Activated CD8-positive, alpha-beta memory T cell treated with anti-CD3 and anti-CD28 coated beads for 48 hours (primary cell): Measurements from ENCODE around the gene A2ML1.
A peak's percentile ranks its signal among the peaks of the same experiment; 100 is the strongest.
"Not testable (repeated sequence)": the region's sequence is repeated elsewhere in the genome, so short reads cannot be mapped to it uniquely, and the experiment has no call there.

Source experiments
- DNase-seq, 3 experiments: peaks; one replicate each; pipeline ENCODE4 v3.0.0-alpha.2; 2020; ENCODE audit warnings: low read depth in 2 of 3, low spot score in 2 of 3

The A2ML1 gene

DNA sequence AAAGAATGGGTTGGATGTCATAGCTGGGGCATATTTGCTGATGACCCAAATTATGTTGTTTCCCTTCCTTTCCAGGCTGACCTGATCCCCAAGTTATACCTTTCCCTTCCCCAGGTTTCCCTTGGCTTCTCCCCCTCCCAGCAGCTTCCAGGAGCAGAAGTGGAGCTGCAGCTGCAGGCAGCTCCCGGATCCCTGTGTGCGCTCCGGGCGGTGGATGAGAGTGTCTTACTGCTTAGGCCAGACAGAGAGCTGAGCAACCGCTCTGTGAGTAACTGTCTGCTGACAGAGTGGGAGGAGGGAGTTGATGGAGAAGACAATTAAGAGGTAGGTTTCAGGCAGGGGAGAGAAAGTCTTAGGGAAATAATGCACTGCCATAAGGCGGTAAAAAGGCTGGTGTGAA lies 25.0 kb downstream of the A2ML1 start:
- no peak for DNase-seq

DNA sequence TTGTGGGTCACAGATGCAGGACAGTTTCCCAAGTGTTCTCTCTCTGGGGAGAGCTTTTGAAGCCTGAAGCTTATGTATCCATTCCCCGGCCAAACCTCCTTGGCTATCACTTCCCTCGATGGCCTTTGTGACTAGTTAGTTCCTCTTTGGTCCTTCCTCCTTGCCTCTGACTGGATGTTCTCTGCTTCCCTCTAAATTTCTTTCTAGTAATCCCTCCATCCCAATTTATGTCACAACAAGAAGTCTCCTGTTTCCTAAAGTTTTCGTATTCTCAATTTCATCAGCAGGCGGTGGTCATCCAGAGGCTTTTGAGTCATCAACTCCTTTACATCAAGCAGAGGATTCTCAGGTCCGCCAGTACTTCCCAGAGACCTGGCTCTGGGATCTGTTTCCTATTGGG lies 27.5 kb downstream of the A2ML1 start:
- no peak for DNase-seq

DNA sequence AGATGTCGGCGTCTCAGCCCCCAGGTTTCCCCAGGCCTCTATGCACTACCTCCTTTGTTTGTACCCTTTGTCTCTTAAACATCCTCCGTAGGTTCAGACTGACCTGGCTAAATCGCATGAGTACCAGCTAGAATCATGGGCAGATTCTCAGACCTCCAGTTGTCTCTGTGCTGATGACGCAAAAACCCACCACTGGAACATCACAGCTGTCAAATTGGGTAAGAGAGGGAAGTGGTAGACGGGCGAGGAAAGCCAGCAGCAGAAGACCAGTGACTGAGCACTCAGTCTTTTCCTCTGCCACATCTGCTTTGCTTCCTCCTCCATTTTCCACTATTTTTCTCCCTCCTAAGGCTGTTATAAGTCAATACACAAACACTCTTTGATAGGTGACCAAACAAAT lies 29.7 kb downstream of the A2ML1 start:
- no peak for DNase-seq

DNA sequence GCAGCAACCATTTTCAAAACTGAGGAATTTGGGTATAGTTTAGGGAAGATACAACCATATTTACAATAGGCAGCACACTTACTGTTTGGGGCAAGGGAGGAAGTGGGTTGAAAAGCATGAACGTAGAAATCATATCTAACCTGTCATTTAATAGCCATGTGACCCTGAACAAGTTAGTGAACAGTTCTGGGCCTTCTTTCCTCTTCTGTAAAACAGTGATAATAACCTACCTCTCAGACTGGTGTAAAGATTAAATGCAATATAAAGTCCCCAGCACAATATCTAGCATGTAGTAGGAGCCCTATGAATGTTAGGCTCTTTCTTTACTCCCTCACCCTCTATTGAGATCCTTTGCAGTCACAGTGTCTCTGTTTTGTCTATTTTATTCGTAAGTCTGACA lies 33.5 kb downstream of the A2ML1 start:
- DNase-seq: no peak

DNA sequence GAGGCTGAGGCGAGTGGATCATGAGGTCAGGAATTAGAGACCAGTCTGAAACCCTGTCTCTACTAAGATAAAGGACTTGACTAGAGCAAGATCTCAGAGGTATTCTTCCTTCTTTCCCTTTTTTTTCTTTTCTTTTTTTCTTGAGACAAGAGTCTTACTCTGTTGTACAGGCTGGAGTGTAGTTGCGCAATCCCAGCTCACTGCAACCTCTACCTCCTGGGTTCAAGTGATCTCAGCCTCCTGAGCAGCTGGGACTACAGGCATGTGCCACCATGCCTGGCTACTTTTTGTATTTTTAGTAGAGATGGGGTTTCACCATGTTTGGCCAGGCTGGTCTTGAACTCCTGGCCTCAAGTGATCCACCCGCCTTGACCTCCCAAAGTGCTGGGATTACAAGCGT lies 37.0 kb downstream of the A2ML1 start:
- not testable (repeated sequence) for DNase-seq

DNA sequence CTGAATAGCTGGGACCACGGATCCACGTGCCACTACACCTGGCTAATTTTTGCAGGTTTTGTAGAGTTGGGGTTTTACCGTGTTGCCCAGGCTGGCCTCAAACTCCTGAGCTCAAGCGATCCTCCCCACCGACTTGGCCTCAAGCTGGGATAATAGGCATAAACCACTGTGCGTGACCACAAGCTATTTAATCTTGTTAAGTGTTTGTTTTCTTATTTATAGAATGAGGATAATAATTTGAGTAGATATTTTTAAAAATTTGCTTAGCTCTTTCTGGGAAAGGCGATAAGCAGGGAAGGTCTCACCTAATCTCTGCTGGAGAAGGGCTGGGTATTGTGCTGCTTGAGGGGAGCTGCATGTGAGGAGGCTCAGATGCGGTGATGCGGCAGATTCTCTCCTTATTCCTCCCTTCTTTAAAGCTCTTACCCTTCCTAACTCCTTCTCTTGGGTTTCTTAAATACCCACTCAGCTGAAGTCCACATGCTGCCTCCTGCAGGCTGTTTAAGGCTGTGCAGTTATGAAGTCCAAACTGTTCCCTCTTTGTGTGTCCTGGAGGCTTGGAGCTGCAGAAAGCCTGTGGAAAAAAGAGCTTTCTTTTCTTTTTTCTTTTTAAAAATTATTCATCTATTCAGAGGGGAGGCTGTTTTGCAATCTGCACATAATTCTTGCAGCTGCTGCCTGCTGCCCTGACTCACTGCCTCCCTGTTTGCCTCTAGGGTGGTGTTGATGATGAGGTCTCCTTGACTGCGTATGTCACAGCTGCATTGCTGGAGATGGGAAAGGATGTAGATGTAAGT lies 37.9 kb downstream of the A2ML1 start:
- DNase-seq: no peak

DNA sequence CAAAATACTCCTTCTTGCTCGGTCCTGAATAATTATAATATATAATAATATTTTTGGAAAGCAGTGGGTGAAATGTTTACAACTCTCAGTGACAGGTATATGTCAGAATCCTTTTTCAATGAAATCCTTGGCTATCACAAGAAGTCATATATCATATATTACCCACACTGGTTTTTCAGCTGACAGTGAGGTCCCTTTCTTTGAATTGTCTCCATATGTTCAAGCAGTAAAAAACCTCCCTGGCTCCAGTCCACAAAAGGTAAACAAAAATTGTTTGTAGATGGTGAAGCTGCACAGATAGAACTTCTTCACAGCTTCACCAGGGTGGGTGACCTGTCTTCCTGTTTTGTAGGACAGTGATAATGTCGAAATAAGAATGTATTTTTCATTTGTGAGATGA lies 44.0 kb downstream of the A2ML1 start:
- no peak for DNase-seq

DNA sequence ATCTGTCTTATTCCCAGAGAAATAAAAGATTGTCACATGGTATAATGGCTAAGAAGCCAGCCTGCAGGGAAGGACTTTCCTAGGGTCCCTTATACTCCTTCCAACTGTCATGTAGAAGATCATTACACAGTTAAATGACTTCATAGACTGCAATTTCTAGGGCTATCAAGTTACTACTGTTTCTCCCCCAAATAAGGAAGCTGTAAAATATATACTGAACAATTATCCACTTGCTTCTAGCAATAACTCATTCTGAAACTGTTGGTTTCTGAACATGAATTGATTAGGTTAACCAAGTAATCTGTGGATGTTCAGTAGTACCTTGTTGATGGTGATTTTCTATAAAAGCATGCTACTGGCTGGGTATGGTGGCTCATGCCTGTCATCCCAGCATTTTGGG lies 44.6 kb downstream of the A2ML1 start:
- DNase-seq: no peak

DNA sequence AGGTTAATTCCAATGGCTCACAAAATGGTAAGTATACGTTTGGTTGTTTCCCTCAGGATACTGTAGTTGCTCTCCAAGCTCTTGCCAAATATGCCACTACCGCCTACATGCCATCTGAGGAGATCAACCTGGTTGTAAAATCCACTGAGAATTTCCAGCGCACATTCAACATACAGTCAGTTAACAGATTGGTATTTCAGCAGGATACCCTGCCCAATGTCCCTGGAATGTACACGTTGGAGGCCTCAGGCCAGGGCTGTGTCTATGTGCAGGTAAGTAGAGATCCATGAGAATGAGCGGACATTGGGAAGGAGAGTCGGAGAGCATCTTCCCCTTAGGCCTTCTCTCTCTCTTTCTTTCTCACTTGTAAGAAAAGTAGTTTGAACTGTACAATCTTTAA lies 45.4 kb downstream of the A2ML1 start:
- DNase-seq: no peak

DNA sequence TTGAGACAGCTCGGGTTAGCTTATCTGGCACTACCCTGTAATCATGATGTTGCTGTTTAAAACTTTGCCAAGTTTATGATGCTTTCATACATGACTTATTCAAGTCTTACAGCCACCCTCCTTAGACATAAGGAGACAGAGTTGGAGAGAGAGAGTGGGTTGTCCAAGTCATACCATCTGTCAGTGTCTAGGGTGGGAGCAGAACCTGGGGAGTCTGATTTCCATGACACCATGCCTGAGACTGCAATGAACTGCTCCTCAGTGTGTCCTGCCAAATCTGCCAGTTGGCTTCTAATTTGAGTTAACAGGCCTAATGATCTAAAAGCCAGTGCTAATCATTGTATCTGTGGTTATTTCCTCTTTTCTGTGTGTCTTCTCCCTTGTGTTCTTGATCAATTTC lies 48.2 kb downstream of the A2ML1 start:
- DNase-seq: no peak

DNA sequence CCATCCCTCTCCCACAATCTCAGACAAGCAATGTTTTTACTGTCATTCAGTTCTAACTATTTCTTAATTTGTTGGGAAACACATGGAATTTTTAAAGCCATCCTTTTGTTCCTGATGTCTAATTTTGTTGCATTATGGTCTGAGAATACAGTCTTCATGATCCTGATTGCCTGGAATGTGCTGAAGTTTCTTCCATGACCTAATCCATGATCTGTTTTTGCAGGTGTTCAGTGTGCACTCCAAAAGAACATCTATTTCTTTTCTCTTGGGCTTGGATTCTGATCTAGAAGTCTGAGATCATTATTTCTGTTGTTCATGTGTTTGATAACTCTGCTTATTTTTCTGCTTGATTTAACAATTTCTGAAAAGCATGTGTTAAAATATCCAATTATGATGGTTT lies 48.6 kb downstream of the A2ML1 start:
- DNase-seq: no peak

DNA sequence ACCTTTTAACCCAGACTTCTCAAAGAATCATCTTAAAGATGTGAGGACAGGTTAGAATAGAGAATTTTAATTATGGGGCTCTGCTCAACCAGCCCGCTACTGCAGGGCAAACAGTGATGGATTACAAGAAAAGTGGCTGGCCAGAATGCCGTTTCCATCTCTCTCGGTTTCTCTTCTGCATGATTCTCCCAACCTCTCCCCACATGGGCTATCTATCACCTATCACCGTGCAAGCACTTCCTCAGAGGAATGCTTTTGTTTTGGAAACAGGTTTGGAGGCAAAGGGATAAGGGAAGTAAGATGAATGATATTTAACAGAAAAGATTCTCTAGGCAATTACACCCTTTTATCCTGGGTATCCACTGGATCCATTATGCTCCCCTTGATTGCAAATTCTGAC lies 54.5 kb downstream of the A2ML1 start:
- no peak for DNase-seq

DNA sequence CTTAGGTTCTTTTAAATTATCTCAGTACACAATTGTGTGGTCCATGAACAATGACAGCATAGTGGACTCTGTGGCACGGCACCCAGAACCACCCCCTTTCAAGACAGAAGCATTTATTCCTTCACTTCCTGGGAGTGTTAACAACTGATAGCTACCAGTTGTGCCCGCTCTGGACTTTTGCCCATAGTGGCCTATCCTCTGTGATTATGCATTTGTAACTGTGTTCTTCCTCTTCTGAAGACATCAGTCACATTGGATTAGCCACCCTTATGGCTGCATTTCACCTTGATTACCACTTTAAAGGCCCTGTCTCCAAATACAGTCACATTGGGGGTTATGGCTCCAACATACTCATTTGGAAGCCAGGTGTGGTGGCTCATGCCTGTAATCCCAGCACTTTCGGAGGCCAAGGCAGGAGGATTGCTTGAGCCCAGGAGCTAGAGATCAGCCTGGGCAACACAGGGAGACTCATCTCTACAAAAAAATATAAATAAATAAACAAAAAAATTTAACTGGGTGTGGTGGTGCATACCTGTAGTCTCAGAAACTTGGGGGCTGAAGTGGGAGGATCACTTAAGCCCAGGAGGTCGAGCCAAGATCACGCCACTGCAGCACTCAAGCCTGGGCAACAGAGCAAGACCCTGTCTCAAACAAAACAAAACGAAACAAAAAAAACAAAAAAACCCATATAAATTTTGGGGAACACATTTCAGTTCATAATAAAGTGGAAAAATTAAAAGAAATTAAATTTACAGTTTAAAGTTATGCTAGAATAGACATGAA lies 64.3 kb downstream of the A2ML1 start:
- no peak for DNase-seq

DNA sequence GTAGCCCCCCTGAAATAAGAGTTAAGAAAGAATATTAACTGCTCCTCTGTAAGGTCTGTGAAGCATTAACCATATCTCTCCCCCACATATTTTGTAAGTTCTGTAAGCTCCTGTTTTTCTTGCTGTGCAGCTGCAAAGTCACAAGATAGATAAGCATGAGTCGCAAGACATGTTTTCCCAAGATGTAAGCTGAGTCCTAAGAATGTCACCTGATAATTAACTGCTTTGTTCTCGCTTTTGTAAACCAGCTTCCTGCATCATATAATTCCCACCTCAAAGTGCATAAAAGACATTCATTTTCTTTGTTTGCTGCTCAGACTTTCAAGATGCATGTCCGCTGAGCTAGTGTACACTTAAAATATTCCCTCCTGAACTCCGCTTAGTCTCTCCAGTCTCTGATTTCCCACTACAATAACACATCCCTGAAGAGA lies 64.9 kb downstream of the A2ML1 start:
- DNase-seq: no peak

DNA sequence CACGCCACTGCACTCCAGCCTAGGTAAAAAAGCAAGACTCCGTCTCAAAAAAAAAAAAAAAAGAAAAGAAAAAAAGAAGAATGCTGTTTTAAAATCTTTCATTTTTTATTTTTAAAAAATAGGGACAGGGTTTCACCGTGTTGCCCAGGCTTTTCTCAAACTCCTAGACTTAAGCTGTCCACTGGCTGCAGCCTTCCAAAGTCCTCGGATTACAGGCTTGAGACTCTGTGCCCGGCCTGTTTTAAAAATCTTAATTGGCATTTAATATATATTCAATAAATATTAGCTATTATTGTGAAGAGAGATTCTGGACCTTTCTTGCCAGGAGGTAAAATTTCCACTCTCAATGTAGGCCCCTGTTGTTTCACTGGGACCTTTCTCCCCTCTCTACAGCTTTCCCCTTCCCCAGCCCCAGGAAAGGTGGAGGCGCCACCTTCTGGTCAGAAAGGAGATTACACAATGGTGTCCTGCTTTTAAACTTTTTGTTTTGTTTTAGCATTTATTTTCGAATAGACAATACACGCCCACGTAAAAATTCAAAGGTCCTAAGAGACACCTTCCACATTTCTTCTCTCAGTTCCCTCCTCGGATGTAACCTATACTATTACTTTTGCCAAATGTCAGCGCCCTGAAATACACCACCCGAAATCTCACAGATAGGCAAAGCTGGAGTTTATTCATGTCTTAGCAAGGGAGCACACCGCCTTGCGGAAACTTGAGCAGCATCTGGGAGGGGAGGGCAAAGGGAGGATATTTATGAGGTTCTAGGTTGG lies 68.1 kb downstream of the A2ML1 start:
- DNase-seq: peak in 2 of 3 experiments; percentile 25 to 27

DNA sequence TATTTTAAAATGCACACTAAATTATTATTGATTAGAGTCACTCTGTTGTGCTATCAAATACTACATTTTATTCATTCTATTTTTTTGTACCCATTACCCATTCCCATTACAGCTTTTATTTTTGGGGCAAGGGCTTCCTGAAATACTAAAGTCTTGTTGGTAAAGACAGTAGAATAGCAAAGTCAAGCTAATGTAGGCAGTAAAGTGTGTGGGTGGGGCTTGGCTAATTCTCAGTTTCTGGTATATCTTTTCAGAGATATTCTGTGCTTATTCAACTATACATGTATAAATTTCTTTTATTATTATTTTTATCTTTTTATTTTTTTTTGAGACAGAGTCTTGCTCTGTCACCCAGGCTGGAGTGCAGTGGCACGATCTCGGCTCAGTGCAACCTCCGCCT lies 69.6 kb downstream of the A2ML1 start:
- DNase-seq: no peak

DNA sequence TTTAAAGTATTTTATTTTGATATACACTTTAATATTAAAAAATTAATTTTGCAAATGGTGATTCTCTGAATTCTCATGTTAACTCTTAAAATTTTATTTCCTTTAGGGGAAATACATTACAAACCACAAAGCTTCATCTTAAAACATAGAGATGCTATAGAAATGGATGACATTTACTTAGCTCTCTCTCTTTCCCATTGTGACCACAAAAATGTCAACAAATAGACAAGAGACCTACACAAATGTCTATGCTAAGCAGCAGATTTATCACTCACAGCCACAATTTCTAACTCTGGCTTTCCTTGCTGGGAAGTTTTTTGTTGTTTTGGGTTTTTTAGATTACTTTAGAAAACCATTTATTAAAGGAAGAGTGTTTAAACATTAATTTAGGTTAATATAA lies 72.0 kb downstream of the A2ML1 start:
- DNase-seq: no peak

DNA sequence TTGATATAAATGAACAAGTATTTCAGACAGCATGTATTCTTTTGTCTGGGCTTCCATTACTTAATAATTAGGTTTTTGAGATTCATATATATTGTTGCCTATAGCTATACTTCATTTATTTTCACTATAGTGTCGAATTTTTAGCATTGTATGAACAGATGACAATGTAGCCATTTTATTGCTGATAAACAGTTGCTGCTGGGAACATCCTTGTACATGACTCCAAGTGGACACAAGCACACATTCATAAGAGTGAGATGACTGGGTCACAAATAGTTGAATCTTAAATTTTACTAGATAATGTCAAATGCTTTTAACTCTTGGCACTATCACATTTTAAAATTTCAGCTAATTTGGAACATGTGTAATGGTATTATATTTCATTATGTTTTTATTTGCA lies 72.6 kb downstream of the A2ML1 start:
- no peak for DNase-seq

DNA sequence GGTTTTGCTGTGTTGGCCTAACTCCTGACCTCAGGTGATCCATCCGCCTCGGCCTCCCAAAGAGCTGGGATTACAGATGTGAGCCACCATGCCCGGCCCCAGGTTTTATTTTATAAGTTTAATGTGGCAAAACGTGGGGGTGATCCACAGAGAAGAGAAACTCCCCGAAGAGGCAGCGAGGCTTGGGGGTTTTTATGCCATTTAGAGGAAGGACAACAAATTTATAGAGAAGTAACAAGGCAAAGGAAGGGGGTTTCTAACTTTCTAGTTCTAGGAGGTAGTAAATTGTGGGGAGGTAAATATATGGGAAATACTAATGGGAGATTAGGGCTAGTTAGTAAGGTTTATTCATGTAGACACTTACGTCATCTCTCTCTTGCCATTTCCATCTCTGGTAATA lies 74.7 kb downstream of the A2ML1 start:
- DNase-seq: no peak

DNA sequence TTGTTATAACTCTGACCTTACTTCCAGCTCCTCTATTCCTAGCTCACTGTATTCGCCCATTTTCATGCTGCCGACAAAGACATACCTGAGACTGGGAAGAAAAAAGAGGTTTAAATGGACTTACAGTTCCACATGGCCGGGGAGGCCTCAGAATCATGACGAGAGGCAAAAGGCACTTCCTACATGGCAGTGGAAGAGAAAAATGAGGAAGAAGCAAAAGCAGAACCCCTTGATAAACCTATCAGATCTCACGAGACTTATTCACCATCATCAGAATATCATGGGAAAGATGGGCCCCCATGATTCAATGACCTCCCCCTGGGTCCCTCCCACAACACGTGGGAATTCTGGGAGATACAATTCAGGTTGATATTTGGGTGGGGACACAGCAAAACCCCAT lies 77.4 kb downstream of the A2ML1 start:
- DNase-seq: no peak

DNA sequence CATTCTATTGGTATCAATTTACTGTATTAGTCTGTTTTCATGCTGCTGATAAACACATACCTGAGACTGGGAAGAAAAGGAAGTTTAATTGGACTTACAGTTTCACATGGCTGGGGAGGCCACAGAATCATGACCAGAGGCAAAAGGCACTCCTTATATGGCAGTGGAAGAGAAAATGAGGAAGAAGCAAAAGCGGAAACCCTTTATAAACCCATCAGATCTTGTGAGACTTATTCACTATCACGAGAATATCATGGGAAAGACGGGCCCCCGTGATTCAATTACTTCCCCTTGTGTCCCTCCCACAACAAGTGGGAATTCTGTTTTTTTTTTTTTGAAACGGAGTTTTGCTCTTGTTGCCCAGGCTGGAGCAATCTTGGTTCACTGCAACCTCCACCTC lies 80.3 kb downstream of the A2ML1 start:
- not testable (repeated sequence) for DNase-seq

DNA sequence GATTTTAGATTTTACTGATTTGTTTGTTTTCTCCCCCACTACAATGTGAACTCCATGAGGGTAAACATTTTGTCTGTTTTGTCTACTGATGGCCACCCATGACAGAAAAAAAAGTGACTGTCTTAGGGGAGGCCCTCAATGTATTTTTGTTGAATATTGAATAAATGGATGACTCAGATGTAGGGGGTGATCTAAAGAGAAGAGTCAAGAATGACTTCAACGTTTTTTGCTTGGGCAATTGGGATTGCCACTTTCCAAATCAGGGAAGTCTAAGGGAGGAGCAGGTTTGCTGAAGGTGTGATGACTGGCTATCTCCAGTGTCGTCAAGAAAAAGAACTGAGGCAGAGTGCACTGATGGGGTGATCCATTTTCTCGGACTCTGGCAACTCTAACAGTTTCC lies 81.2 kb downstream of the A2ML1 start:
- no peak for DNase-seq
